HCT116 (cell line): ENCODE data around the gene STK32B.

ENCODE experiments used
- JUND ChIP-seq: IDR thresholded peaks from 2 replicates; pipeline ENCODE4 v1.6.1; 2012
- POLR2A ChIP-seq: IDR thresholded peaks from 2 replicates; pipeline ENCODE4 v1.7.0; 2011; ENCODE audit warnings: borderline replicate concordance; ENCODE audit not compliant: insufficient read depth, insufficient read length; ENCODE audit errors: extremely low read depth
- POLR2AphosphoS5 ChIP-seq: IDR thresholded peaks from 2 replicates; pipeline ENCODE4 v1.6.1; 2011; ENCODE audit warnings: mild to moderate bottlenecking, low read depth, low read length, moderate library complexity
- TF ChIP-seq, protein P1 (sequence below): IDR thresholded peaks from 2 replicates; pipeline ENCODE4 v1.6.1; 2012; ENCODE audit warnings: low read depth

DNA sequence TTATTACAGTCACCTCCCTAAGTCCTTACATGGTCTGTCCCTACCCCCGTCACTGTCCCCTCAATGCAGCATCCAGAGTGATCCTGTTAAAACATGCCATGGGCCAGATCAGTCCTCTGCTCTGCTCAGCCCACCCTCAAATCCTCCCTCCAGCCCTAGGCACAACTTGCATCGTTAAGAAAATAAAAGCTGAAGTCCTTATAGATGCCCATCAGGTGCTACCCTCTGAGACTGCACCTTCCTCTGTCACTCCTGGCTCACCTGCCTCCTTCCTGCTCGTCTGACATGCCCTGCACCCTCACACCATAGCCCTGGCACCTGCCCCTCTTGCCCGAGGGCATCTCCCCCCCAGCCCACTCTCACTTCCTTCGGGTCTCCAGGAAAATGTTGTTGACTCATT lies 4.1 kb downstream of the STK32B start:
- no peak for TF ChIP-seq POLR2A
- TF ChIP-seq JUND, result no peak
- TF ChIP-seq POLR2AphosphoS5, result no peak
- TF ChIP-seq, protein P1, sequence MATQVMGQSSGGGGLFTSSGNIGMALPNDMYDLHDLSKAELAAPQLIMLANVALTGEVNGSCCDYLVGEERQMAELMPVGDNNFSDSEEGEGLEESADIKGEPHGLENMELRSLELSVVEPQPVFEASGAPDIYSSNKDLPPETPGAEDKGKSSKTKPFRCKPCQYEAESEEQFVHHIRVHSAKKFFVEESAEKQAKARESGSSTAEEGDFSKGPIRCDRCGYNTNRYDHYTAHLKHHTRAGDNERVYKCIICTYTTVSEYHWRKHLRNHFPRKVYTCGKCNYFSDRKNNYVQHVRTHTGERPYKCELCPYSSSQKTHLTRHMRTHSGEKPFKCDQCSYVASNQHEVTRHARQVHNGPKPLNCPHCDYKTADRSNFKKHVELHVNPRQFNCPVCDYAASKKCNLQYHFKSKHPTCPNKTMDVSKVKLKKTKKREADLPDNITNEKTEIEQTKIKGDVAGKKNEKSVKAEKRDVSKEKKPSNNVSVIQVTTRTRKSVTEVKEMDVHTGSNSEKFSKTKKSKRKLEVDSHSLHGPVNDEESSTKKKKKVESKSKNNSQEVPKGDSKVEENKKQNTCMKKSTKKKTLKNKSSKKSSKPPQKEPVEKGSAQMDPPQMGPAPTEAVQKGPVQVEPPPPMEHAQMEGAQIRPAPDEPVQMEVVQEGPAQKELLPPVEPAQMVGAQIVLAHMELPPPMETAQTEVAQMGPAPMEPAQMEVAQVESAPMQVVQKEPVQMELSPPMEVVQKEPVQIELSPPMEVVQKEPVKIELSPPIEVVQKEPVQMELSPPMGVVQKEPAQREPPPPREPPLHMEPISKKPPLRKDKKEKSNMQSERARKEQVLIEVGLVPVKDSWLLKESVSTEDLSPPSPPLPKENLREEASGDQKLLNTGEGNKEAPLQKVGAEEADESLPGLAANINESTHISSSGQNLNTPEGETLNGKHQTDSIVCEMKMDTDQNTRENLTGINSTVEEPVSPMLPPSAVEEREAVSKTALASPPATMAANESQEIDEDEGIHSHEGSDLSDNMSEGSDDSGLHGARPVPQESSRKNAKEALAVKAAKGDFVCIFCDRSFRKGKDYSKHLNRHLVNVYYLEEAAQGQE, result no peak
